GM23248 (cell line): ENCODE measurements around the gene ZNF223. TPM values are rescaled to one million over a fixed set of nuclear protein-coding genes. Genes with fewer than 3 reads are reported as not detected.

Experiments
- DNase-seq: peaks from one replicate; pipeline ENCODE4 v3.0.0-alpha.2; 2015
- H2AFZ ChIP-seq: fragments of 200-600 bp; sonication (generic); 2 replicates; pipeline ENCODE4 v1.6.1; 2016; ENCODE audit warnings: antibody characterized with exemption
- H3F3A ChIP-seq: fragments of 200-600 bp; sonication (generic); 2 replicates; pipeline ENCODE4 v1.6.1; 2016; ENCODE audit warnings: mild to moderate bottlenecking, antibody characterized with exemption, mixed run types; ENCODE audit not compliant: insufficient read depth
- H3K27ac ChIP-seq: fragments of 200-600 bp; sonication (generic); 2 replicates; pipeline ENCODE4 v1.5.1; 2016; ENCODE audit warnings: mild to moderate bottlenecking
- H3K27me3 ChIP-seq: fragments of 200-600 bp; sonication (generic); replicated peaks from 2 replicates; pipeline ENCODE4 v1.6.1; 2016; ENCODE audit warnings: mild to moderate bottlenecking; ENCODE audit not compliant: insufficient read depth
- H3K36me3 ChIP-seq: fragments of 200-600 bp; sonication (generic); 2 replicates; pipeline ENCODE4 v1.6.1; 2016; ENCODE audit warnings: low read depth, mild to moderate bottlenecking
- H3K4me1 ChIP-seq: fragments of 200-600 bp; sonication (generic); 2 replicates; pipeline ENCODE4 v1.6.1; 2016; ENCODE audit warnings: mild to moderate bottlenecking; ENCODE audit not compliant: insufficient read depth
- H3K4me2 ChIP-seq: fragments of 200-600 bp; sonication (generic); one replicate; pipeline ENCODE4 v1.6.1; 2016; ENCODE audit warnings: mild to moderate bottlenecking; ENCODE audit not compliant: unreplicated experiment
- H3K4me3 ChIP-seq: fragments of 200-600 bp; sonication (generic); 2 replicates; pipeline ENCODE4 v1.5.1; 2016; ENCODE audit warnings: mild to moderate bottlenecking
- H3K79me2 ChIP-seq: fragments of 200-600 bp; sonication (generic); 2 replicates; pipeline ENCODE4 v1.6.1; 2016; ENCODE audit warnings: mild to moderate bottlenecking; ENCODE audit not compliant: insufficient read depth
- H3K9ac ChIP-seq: fragments of 200-600 bp; sonication (generic); 2 replicates; pipeline ENCODE4 v1.6.1; 2016; ENCODE audit warnings: mild to moderate bottlenecking
- H3K9me2 ChIP-seq: fragments of 200-600 bp; sonication (generic); 2 replicates; pipeline ENCODE4 v1.6.1; 2016; ENCODE audit warnings: mixed run types, mild to moderate bottlenecking, moderate library complexity; ENCODE audit not compliant: insufficient read depth
- H3K9me3 ChIP-seq: fragments of 200-600 bp; sonication (generic); one replicate; pipeline ENCODE4 v1.6.1; 2017; ENCODE audit warnings: low read depth
- H4K20me1 ChIP-seq: fragments of 200-600 bp; sonication (generic); 2 replicates; pipeline ENCODE4 v1.6.0; 2016; ENCODE audit not compliant: insufficient read depth
- EZH2 ChIP-seq: fragments of 200-600 bp; sonication (generic); IDR thresholded peaks from 2 replicates; pipeline ENCODE4 v1.6.1; 2018; ENCODE audit warnings: antibody characterized with exemption, mild to moderate bottlenecking; ENCODE audit not compliant: insufficient read depth, poor library complexity, severe bottlenecking
- EZH2phosphoT487 ChIP-seq: fragments of 200-600 bp; sonication (generic); IDR thresholded peaks from 2 replicates; pipeline ENCODE4 v1.6.1; 2018; ENCODE audit warnings: antibody characterized with exemption, moderate library complexity, mild to moderate bottlenecking, low read depth; ENCODE audit not compliant: insufficient read depth
- WGBS, 2 experiments: methylation state at CpG; one replicate each; pipeline ENCODE4 v1.1.6; 2015 to 2017; ENCODE audit warnings: low lambda C conversion rate in 2 of 2, low coverage in 1 of 2; ENCODE audit errors: missing lambda C conversion rate in 2 of 2; 5-methylcytosine and 5-hydroxymethylcytosine counted together
- in situ Hi-C: fragments of 300-500 bp; cut with MboI; formaldehyde crosslinking; loops from 2 replicates; pipeline ENCODE4 v1.15.0; 2020
- polyA plus RNA-seq: library from polyadenylated mRNA; unstranded; fragments of >200 nt; fragmentation: Nextera tagmentation; extraction: Ambion mirVana; gene quantifications from 2 replicates; pipeline ENCODE4 v1.2.1, GENCODE V29; 2016
- total RNA-seq: library from RNA; depleted of rRNA; stranded (reverse); fragments of >200 nt; shearing (Covaris generic); gene quantifications from 2 replicates; pipeline ENCODE4 v1.2.3, GENCODE V29; 2014; rRNA removed

Gene ZNF223
- total RNA-seq (3.5 and 24.0 TPM in 2 replicates), polyA plus RNA-seq (2.8 and 3.5 TPM in 2 replicates)

- peak within 1 kb of the TSS; percentile 100 for H2AFZ ChIP-seq
- peaks cover 5% of the 10 kb centered on the region; the same call in 1 of the 2 replicates for H3K36me3 ChIP-seq
- peak; percentile 96 for DNase-seq
- H3K79me2 ChIP-seq = peaks cover 25% of the 10 kb centered on the region
- H3K4me2 ChIP-seq = peak within 1 kb of the TSS; percentile 94
- peaks cover 12% of the 10 kb centered on the region; the same call in 1 of the 2 replicates for H3K4me1 ChIP-seq
- WGBS, 2 experiments = 1 to 2% methylated on average over 31 to 38 of the region's 38 CpGs
- H3K9me3 ChIP-seq = no peaks in the 10 kb centered on the region
- no peaks in the 10 kb centered on the region for H3F3A ChIP-seq
- peak within 1 kb of the TSS; percentile 87 for H3K9ac ChIP-seq
- H3K9me2 ChIP-seq = no peaks in the 10 kb centered on the region
- in situ Hi-C loops = no loop called here
- H3K27ac ChIP-seq = peak within 1 kb of the TSS; percentile 42; the same call in 1 of the 2 replicates
- TF ChIP-seq EZH2phosphoT487 (no peak), EZH2 (no peak)
- no peaks in the 10 kb centered on the region for H4K20me1 ChIP-seq
- peak within 1 kb of the TSS; percentile 86 for H3K4me3 ChIP-seq
- H3K27me3 ChIP-seq = no peaks in the 10 kb centered on the region; the same call in 1 of the 2 replicates
Measured at GRCh38 chr19:44051650-44052402, at the start of gene ZNF223. Gene ZNF223, plus strand, starts transcription at chr19:44052036. Its CDS starts 3,141 bp downstream, at chr19:44055177.

- Histone ChIP-seq H3K9ac (peak overlapping the region; percentile 90), H3K9me2 (no peaks in the 10 kb centered on the region), H3K36me3 (no peaks in the 10 kb centered on the region; the same call in 1 of the 2 replicates), H3K79me2 (peaks cover 44% of the 10 kb centered on the region), H4K20me1 (no peaks in the 10 kb centered on the region), H3K4me3 (peak overlapping the region; percentile 98), H3K9me3 (no peaks in the 10 kb centered on the region), H2AFZ (peak overlapping the region; percentile 100), H3K27me3 (no peaks in the 10 kb centered on the region), H3F3A (peaks cover 10% of the 10 kb centered on the region; the same call in 1 of the 2 replicates), H3K4me2 (peak overlapping the region; percentile 95), H3K4me1 (peaks cover 9% of the 10 kb centered on the region; the same call in 1 of the 2 replicates), H3K27ac (peak overlapping the region; percentile 65)
- WGBS, 2 experiments = 6 to 8% methylated on average over 8 of the region's 8 CpGs
- no peak for TF ChIP-seq EZH2phosphoT487
- TF ChIP-seq EZH2 = no peak
- peak; percentile 34 for DNase-seq
- in situ Hi-C loops = no loop called here
Measured at GRCh38 chr19:44002212-44002565, 49.6 kb upstream of the ZNF223 start.

- Histone ChIP-seq H3K27me3 (no peaks in the 10 kb centered on the region), H4K20me1 (no peaks in the 10 kb centered on the region)
Measured at GRCh38 chr19:44002566-44003460, 49.0 kb upstream of the ZNF223 start, which contains the start of gene ZNF230. Gene ZNF230, plus strand, starts transcription at chr19:44002957. Its CDS starts 4,122 bp downstream, at chr19:44007079.

GRCh38 chr19:44003461-44004009, 48.3 kb upstream of the ZNF223 start:
- WGBS, 2 experiments = 1% methylated on average over 15 of the region's 15 CpGs
- H3K27me3 ChIP-seq = no peaks in the 10 kb centered on the region
- peaks cover 49% of the 10 kb centered on the region for H3K79me2 ChIP-seq
- in situ Hi-C loops = no loop called here
- H3K4me2 ChIP-seq = peak overlapping the region; percentile 95
- peaks cover 9% of the 10 kb centered on the region; the same call in 1 of the 2 replicates for H3K4me1 ChIP-seq
- peak overlapping the region; percentile 90 for H3K9ac ChIP-seq
- H3K9me3 ChIP-seq = no peaks in the 10 kb centered on the region
- H3K36me3 ChIP-seq = peaks cover 2% of the 10 kb centered on the region; the same call in 1 of the 2 replicates
- H2AFZ ChIP-seq = peak overlapping the region; percentile 100
- peak; percentile 51 for DNase-seq
- no peak for TF ChIP-seq EZH2phosphoT487
- TF ChIP-seq EZH2 = no peak
- H3K27ac ChIP-seq = peak overlapping the region; percentile 64
- no peaks in the 10 kb centered on the region for H3K9me2 ChIP-seq
- H3F3A ChIP-seq = peaks cover 8% of the 10 kb centered on the region; the same call in 1 of the 2 replicates
- peak overlapping the region; percentile 98 for H3K4me3 ChIP-seq
- no peaks in the 10 kb centered on the region for H4K20me1 ChIP-seq

More at GRCh38 chr19:44002566-44003460, 49.0 kb upstream of the ZNF223 start, which contains the start of gene ZNF230:
- Histone ChIP-seq H2AFZ (peak within 1 kb of the TSS; percentile 100), H3K9ac (peak within 1 kb of the TSS; percentile 90), H3K9me2 (no peaks in the 10 kb centered on the region), H3F3A (peaks cover 10% of the 10 kb centered on the region; the same call in 1 of the 2 replicates), H3K9me3 (no peaks in the 10 kb centered on the region), H3K79me2 (peaks cover 49% of the 10 kb centered on the region), H3K4me1 (peaks cover 9% of the 10 kb centered on the region; the same call in 1 of the 2 replicates), H3K4me3 (peak within 1 kb of the TSS; percentile 98), H3K4me2 (peak within 1 kb of the TSS; percentile 95), H3K36me3 (no peaks in the 10 kb centered on the region; the same call in 1 of the 2 replicates), H3K27ac (peak within 1 kb of the TSS; percentile 65)
- DNase-seq = peak; percentile 99
- TF ChIP-seq EZH2 (no peak), EZH2phosphoT487 (no peak)
- WGBS, 2 experiments = 1 to 2% methylated on average over 43 to 48 of the region's 48 CpGs
- in situ Hi-C loops = no loop called here
